GM12878 (cell line): ENCODE data around the gene HMHB1. TPM values are rescaled to one million over a fixed set of nuclear protein-coding genes. Genes with fewer than 3 reads are reported as not detected.

ENCODE experiments used
- ATAC-seq: fragments of 200-7000 bp; cut with Tn5 transposase; 3 replicates; pipeline ENCODE4 v1.9.1; 2020; ENCODE audit warnings: mild to moderate bottlenecking, moderate library complexity
- BruUV-seq: library from RNA; stranded (reverse); fragments of 400-500 nt; replicated peaks from 2 replicates; lab custom pipeline; 2021; lab: Mats Ljungman, UMichigan
- CTCF ChIA-PET: fragments of 300-600 bp; sonication (Branson Sonifier 250); formaldehyde crosslinking; extraction: SDS; loops from one replicate; lab custom pipeline; 2021; ENCODE audit warnings: inconsistent platforms; lab: Yijun Ruan, JAX
- POLR2A ChIA-PET: fragments of 350-600 bp; formaldehyde crosslinking; extraction: SDS; loops from one replicate; lab custom pipeline; 2021; ENCODE audit warnings: inconsistent platforms; lab: Charles Lee
- RAD21 ChIA-PET: fragments of 300-600 bp; sonication (Branson Sonifier 250); formaldehyde crosslinking; loops from one replicate; lab custom pipeline; 2023; ENCODE audit warnings: antibody characterized with exemption; ENCODE audit not compliant: unreplicated experiment; lab: Charles Lee
- SMC1A ChIA-PET: fragments of 300-600 bp; sonication (Branson Sonifier 250); formaldehyde crosslinking; loops from one replicate; lab custom pipeline; 2023; ENCODE audit not compliant: unreplicated experiment, uncharacterized antibody; lab: Charles Lee
- DNase-seq: peaks from one replicate; pipeline ENCODE4 v3.0.0-alpha.2; 2011; ENCODE audit warnings: low read depth, low spot score
- FAIRE-seq: peaks from 3 replicates; lab custom pipeline; 2011; peaks lifted over from hg19 to GRCh38; lab: Jason Lieb, UNC
- H2AFZ ChIP-seq: 2 replicates; pipeline ENCODE4 v1.6.0; 2011; ENCODE audit warnings: low read depth, low read length, control low read depth; ENCODE audit not compliant: control insufficient read depth
- H3K27ac ChIP-seq: 2 replicates; pipeline ENCODE4 v1.5.1; 2011; ENCODE audit warnings: control low read depth; ENCODE audit not compliant: control insufficient read depth, insufficient read depth
- H3K27me3 ChIP-seq, 2 experiments: replicated peaks in 1 of 2; 2 replicates each; pipeline versions ENCODE4 v1.6.0 to v1.6.1; 2011; ENCODE audit warnings: low read length in 1 of 2; ENCODE audit not compliant: control insufficient read depth in 2 of 2, insufficient read depth in 2 of 2
- H3K36me3 ChIP-seq, 2 experiments: 2 replicates each; pipeline ENCODE4 v1.5.1; 2011; ENCODE audit warnings: low read length in 1 of 2; ENCODE audit not compliant: control insufficient read depth in 2 of 2, insufficient read depth in 2 of 2
- H3K4me1 ChIP-seq: 2 replicates; pipeline ENCODE4 v1.6.1; 2011; ENCODE audit warnings: mild to moderate bottlenecking, low read length, moderate library complexity, mixed read lengths; ENCODE audit not compliant: control insufficient read depth, insufficient read depth
- H3K4me2 ChIP-seq: 2 replicates; pipeline ENCODE4 v1.6.0; 2011; ENCODE audit warnings: control low read depth; ENCODE audit not compliant: control insufficient read depth, insufficient read depth
- H3K4me3 ChIP-seq: fragments of 200-600 bp; sonication (generic); 2 replicates; pipeline ENCODE4 v1.5.1; 2016
- H3K79me2 ChIP-seq: 2 replicates; pipeline ENCODE4 v1.6.0; 2011; ENCODE audit warnings: low read length; ENCODE audit not compliant: control insufficient read depth, insufficient read depth
- H3K9ac ChIP-seq: 2 replicates; pipeline ENCODE4 v1.8.0; 2011; ENCODE audit warnings: low read length, control low read depth, mixed read lengths; ENCODE audit not compliant: control insufficient read depth, insufficient read depth
- H3K9me3 ChIP-seq: replicated peaks from 3 replicates; pipeline ENCODE4 v1.5.1; 2011; ENCODE audit warnings: mild to moderate bottlenecking, low read length; ENCODE audit not compliant: control insufficient read depth, insufficient read depth
- H4K20me1 ChIP-seq: 2 replicates; pipeline ENCODE4 v1.6.0; 2011; ENCODE audit not compliant: control insufficient read depth, insufficient read depth
- ATF7 ChIP-seq: fragments of 450-650 bp; IDR thresholded peaks from 2 replicates; pipeline ENCODE4 v1.6.1; 2016; ENCODE audit warnings: low read depth, mild to moderate bottlenecking
- BACH1 ChIP-seq: fragments of 450-650 bp; IDR thresholded peaks from 2 replicates; pipeline ENCODE4 v1.6.1; 2017; ENCODE audit warnings: mild to moderate bottlenecking, borderline replicate concordance
- BRCA1 ChIP-seq: IDR thresholded peaks from 2 replicates; pipeline ENCODE4 v1.6.1; 2011; ENCODE audit warnings: low read depth, low read length, improper control_type of control experiment
- CEBPB ChIP-seq, 2 experiments: fragments of 150-350 bp in 1 of 2; IDR thresholded peaks; 2 replicates each; pipeline ENCODE4 v1.6.1; 2012 to 2014; ENCODE audit warnings: low read depth in 2 of 2, low read length in 2 of 2, borderline replicate concordance in 1 of 2, inconsistent platforms in 1 of 2
- ESRRA ChIP-seq: IDR thresholded peaks from 2 replicates; pipeline ENCODE4 v1.6.1; 2012; ENCODE audit warnings: mild to moderate bottlenecking, low read length, improper control_type of control experiment
- EZH2 ChIP-seq: IDR thresholded peaks from 2 replicates; pipeline ENCODE4 v1.6.1; 2012; ENCODE audit warnings: low read depth, mild to moderate bottlenecking, control low read depth, inconsistent platforms, low read length, borderline replicate concordance; ENCODE audit not compliant: control insufficient read depth
- HSF1 ChIP-seq: fragments of 150-350 bp; IDR thresholded peaks from 2 replicates; pipeline ENCODE4 v1.6.1; 2014; ENCODE audit warnings: mild to moderate bottlenecking, low read depth, low read length
- KAT2A ChIP-seq: conservative IDR thresholded peaks from 2 replicates; pipeline ENCODE4 v1.6.1; 2011; ENCODE audit warnings: low read depth, low read length; ENCODE audit not compliant: control insufficient read depth
- MEF2B ChIP-seq: fragments of 450-650 bp; IDR thresholded peaks from 2 replicates; pipeline ENCODE4 v1.6.1; 2018; ENCODE audit warnings: mild to moderate bottlenecking, moderate library complexity; ENCODE audit not compliant: partially characterized antibody, poor library complexity, severe bottlenecking
- MTA3 ChIP-seq: IDR thresholded peaks from 2 replicates; pipeline ENCODE4 v1.6.1; 2012; ENCODE audit warnings: low read length, inconsistent platforms, borderline replicate concordance
- NFYA ChIP-seq: IDR thresholded peaks from 2 replicates; pipeline ENCODE4 v1.6.1; 2011; ENCODE audit warnings: low read depth, mild to moderate bottlenecking, low read length, improper control_type of control experiment, borderline replicate concordance
- SPI1 ChIP-seq: IDR thresholded peaks from 2 replicates; pipeline ENCODE4 v1.6.1; 2011; ENCODE audit warnings: low read depth, mild to moderate bottlenecking, low read length, moderate library complexity, borderline replicate concordance; ENCODE audit not compliant: insufficient read depth
- YY1 ChIP-seq: IDR thresholded peaks from 2 replicates; pipeline ENCODE4 v1.6.1; 2011; ENCODE audit warnings: low read depth, mild to moderate bottlenecking, low read length
- ZBED1 ChIP-seq: IDR thresholded peaks from 2 replicates; pipeline ENCODE4 v1.6.1; 2016; ENCODE audit warnings: borderline replicate concordance
- ZNF217 ChIP-seq: fragments of 450-650 bp; IDR thresholded peaks from 2 replicates; pipeline ENCODE4 v1.6.1; 2017; ENCODE audit warnings: antibody characterized with exemption, mild to moderate bottlenecking
- WGBS: methylation state at CpG from one replicate; pipeline ENCODE4 v1.1.6; 2016; ENCODE audit warnings: low lambda C conversion rate; ENCODE audit not compliant: insufficient replicate concordance, insufficient coverage; ENCODE audit errors: missing lambda C conversion rate; 5-methylcytosine and 5-hydroxymethylcytosine counted together
- in situ Hi-C: fragments of 300-500 bp; cut with MboI; formaldehyde crosslinking; loops from 9 replicates; pipeline ENCODE4 v1.14.3; 2018; ENCODE audit warnings: mixed read lengths
- intact Hi-C: fragments of 100-400 bp; cut with micrococcal nuclease; formaldehyde crosslinking; loops from one replicate; pipeline ENCODE4 v1.14.2; 2022; ENCODE audit not compliant: unreplicated experiment
- polyA plus RNA-seq, 11 experiments: library from polyadenylated mRNA; depleted of rRNA in 4 of 11; unstranded in 6 of 11; stranded (reverse) in 5 of 11; fragments of >200 nt; fragmentation: Nextera tagmentation in 4 of 11; fragmentation: Illumina TruSeq in 1 of 11; extraction: Ambion mirVana in 4 of 11; extraction: Trizol in 1 of 11; gene quantifications; 1 replicate in 1 of 11; 2 replicates in 10 of 11; pipeline versions ENCODE4 v1.2.1 to v1.2.3, GENCODE V29; 2011 to 2016; ENCODE audit warnings: inconsistent platforms in 2 of 11, missing spikeins in 2 of 11, low read depth in 1 of 11
- total RNA-seq, 4 experiments: library from RNA; depleted of rRNA in 3 of 4; stranded (reverse); fragments of >200 nt in 3 of 4; fragmentation: Illumina TruSeq in 1 of 4; extraction: Trizol in 1 of 4; gene quantifications; 2 replicates each; pipeline versions ENCODE4 v1.2.1 to v1.2.3, GENCODE V29; 2013 to 2021

The HMHB1 gene
- total and polyA plus RNA-seq, 10 of the 15 experiments (the other 5 are each of a cell fraction or from before 2014, with no cell fraction given): 0.45 to 20.3 (median 4.6) TPM

GRCh38 chr5:143796753-143797152 lies 15.2 kb upstream of the HMHB1 start:
- no peak overlapping the region for H2AFZ ChIP-seq
- no peaks in the 10 kb centered on the region for H3K9me3 ChIP-seq
- H3K79me2 ChIP-seq: no peaks in the 10 kb centered on the region
- H3K27ac ChIP-seq: no peak overlapping the region
- H4K20me1 ChIP-seq: no peaks in the 10 kb centered on the region
- CTCF ChIA-PET: no interaction called here
- H3K4me2 ChIP-seq: no peak overlapping the region
- POLR2A ChIA-PET: no interaction called here
- H3K4me1 ChIP-seq: peaks cover 10% of the 10 kb centered on the region
- 94% methylated on average over 5 of the region's 5 CpGs for WGBS
- FAIRE-seq (no peak), DNase-seq (no peak), ATAC-seq (peak; percentile 29; the same call in 2 of the 3 replicates)
- TF ChIP-seq NFYA (no peak), SPI1 (peak; percentile 89)
- H3K9ac ChIP-seq: no peak overlapping the region
- H3K36me3 ChIP-seq: no peaks in the 10 kb centered on the region
- no TSS peak for BruUV-seq
- RAD21 ChIA-PET: no interaction called here
- intact Hi-C loops: no loop called here
- in situ Hi-C loops: no loop called here
- SMC1A ChIA-PET: interaction anchor here (1.0 to 1.5 kb wide), 3 partner anchors 23 to 56 kb away, joined by 3 to 5 read pairs (median 4); no protein-coding TSS in a partner anchor
- H3K4me3 ChIP-seq: no peak overlapping the region
- H3K27me3 ChIP-seq: no peaks in the 10 kb centered on the region

GRCh38 chr5:143800715-143801114 lies 11.2 kb upstream of the HMHB1 start:
- in situ Hi-C loops (no loop called here), intact Hi-C loops (no loop called here)
- DNase-seq: no peak
- WGBS: 17% methylated on average over 2 of the region's 2 CpGs
- H4K20me1 ChIP-seq: no peaks in the 10 kb centered on the region
- RAD21 ChIA-PET: interaction anchor here (0.6 to 2.4 kb wide), 8 partner anchors 8 to 107 kb away, joined by 3 to 14 read pairs (median 6); partner anchors contain the start of gene HMHB1
- FAIRE-seq: no peak
- H3K79me2 ChIP-seq: no peaks in the 10 kb centered on the region
- no peaks in the 10 kb centered on the region for H3K27me3 ChIP-seq
- no peaks in the 10 kb centered on the region for H3K9me3 ChIP-seq
- peak overlapping the region; percentile 44; the same call in 1 of the 2 replicates for H3K4me2 ChIP-seq
- H3K27ac ChIP-seq: no peak overlapping the region; the same call in 1 of the 2 replicates
- H3K4me1 ChIP-seq: peaks cover 10% of the 10 kb centered on the region
- H2AFZ ChIP-seq: peak overlapping the region; percentile 88
- H3K36me3 ChIP-seq: no peaks in the 10 kb centered on the region
- CTCF ChIA-PET: interaction anchor here (1.0 to 3.2 kb wide), 4 partner anchors 8 to 86 kb away, joined by 3 to 11 read pairs (median 6); no protein-coding TSS in a partner anchor
- POLR2A ChIA-PET: interaction anchor here (0.9 to 1.2 kb wide), 3 partner anchors 17 to 479 kb away, joined by 3 read pairs; no protein-coding TSS in a partner anchor
- no peak overlapping the region; the same call in 1 of the 2 replicates for H3K9ac ChIP-seq
- ATAC-seq: peak; percentile 70
- no TSS peak for BruUV-seq
- H3K4me3 ChIP-seq: no peak overlapping the region
- SMC1A ChIA-PET: interaction anchor here (0.8 to 3.3 kb wide), 18 partner anchors 11 to 410 kb away, joined by 3 to 13 read pairs (median 4); partner anchors contain the start of gene HMHB1
- no peak for TF ChIP-seq ATF7
- TF ChIP-seq MTA3: no peak
- TF ChIP-seq HSF1: no peak
- TF ChIP-seq YY1: peak; percentile 72
- TF ChIP-seq BRCA1: no peak
- no peak for TF ChIP-seq EZH2
- TF ChIP-seq ZNF217: no peak
- TF ChIP-seq MEF2B: peak; percentile 44
- TF ChIP-seq CEBPB (IDR thresholded peaks at IDR 0.05; ENCODE audit: borderline replicate concordance in 1 of 2, low read depth in 2 of 2, low read length in 2 of 2): no peak
- TF ChIP-seq ZBED1: no peak
- TF ChIP-seq BACH1: no peak
- TF ChIP-seq KAT2A: no peak
- no peak for TF ChIP-seq ESRRA
